ENCODE measurements around the gene KRTAP9-6. TPM values are rescaled to one million over a fixed set of nuclear protein-coding genes. Genes with fewer than 3 reads are reported as not detected.
"Not testable (repeated sequence)": the region's sequence is repeated elsewhere in the genome, so short reads cannot be mapped to it uniquely, and the experiment has no call there.

The KRTAP9-6 gene
- total RNA-seq, 1 experiment from 2014 or later = not detected

GRCh38 chr17:41226051-41226450 lies 39.1 kb upstream of the KRTAP9-6 start:
- POLR2A ChIA-PET (ENCODE audit: unreplicated experiment) = no interaction called here
- DNase-seq (no peak), ATAC-seq (no peak)
- Histone ChIP-seq H3K9ac (ENCODE audit: low read length) (no peak overlapping the region), H2AFZ (ENCODE audit: low read length) (no peak overlapping the region), H3K4me1 (ENCODE audit: insufficient read depth, low read length) (peaks cover 7% of the 10 kb centered on the region; the same call in 1 of the 2 replicates), H3K27me3 (ENCODE audit: low read length) (no peaks in the 10 kb centered on the region), H3K4me3 (ENCODE audit: low read length) (no peak overlapping the region), H3K9me2 (replicated peaks; ENCODE audit: low read length) (no peaks in the 10 kb centered on the region), H3K9me3 (ENCODE audit: low read length) (no peaks in the 10 kb centered on the region), H3K36me3 (ENCODE audit: low read depth, low read length) (no peaks in the 10 kb centered on the region), H3F3A (ENCODE audit: low read length, unreplicated experiment) (no peaks in the 10 kb centered on the region), H3K27ac (ENCODE audit: low read length) (no peak overlapping the region), H3K79me2 (ENCODE audit: low read length) (no peaks in the 10 kb centered on the region), H4K20me1 (ENCODE audit: low read length) (no peaks in the 10 kb centered on the region), H3K4me2 (ENCODE audit: low read length) (no peak overlapping the region)
- CTCF ChIA-PET = no interaction called here
- no peak for TF ChIP-seq EZH2phosphoT487 (IDR thresholded peaks at IDR 0.05; ENCODE audit: borderline replicate concordance, low read length)
- no peak for TF ChIP-seq CTCF (conservative IDR thresholded peaks at IDR 0.05; ENCODE audit: low read depth, low read length)
- no TSS peak for BruUV-seq (replicated peaks)
- intact Hi-C loops (cut with micrococcal nuclease) = no loop called here

- H3K4me3 ChIP-seq (ENCODE audit: low read length); POLR2A ChIA-PET (ENCODE audit: unreplicated experiment); H2AFZ ChIP-seq (ENCODE audit: low read length); H3K9me2 ChIP-seq (replicated peaks; ENCODE audit: low read length); H3K79me2 ChIP-seq (ENCODE audit: low read length); H3F3A ChIP-seq (ENCODE audit: low read length, unreplicated experiment); H3K4me1 ChIP-seq (ENCODE audit: insufficient read depth, low read length); H4K20me1 ChIP-seq (ENCODE audit: low read length); H3K27me3 ChIP-seq (ENCODE audit: low read length); H3K9ac ChIP-seq (ENCODE audit: low read length); ATAC-seq; DNase-seq; H3K9me3 ChIP-seq (ENCODE audit: low read length); H3K4me2 ChIP-seq (ENCODE audit: low read length); CTCF ChIA-PET; H3K27ac ChIP-seq (ENCODE audit: low read length); BruUV-seq (replicated peaks); intact Hi-C loops (cut with micrococcal nuclease); H3K36me3 ChIP-seq (ENCODE audit: low read depth, low read length): not testable (repeated sequence)
Observed at GRCh38 chr17:41226598-41227095, 38.5 kb upstream of the KRTAP9-6 start, which contains the start of gene KRTAP9-2. Gene KRTAP9-2 (plus strand): TSS chr17:41226648. CDS start chr17:41226655, 7 bp downstream.

GRCh38 chr17:41230094-41230493 lies 35.1 kb upstream of the KRTAP9-6 start:
- H4K20me1 ChIP-seq (ENCODE audit: low read length) = no peaks in the 10 kb centered on the region
- no peaks in the 10 kb centered on the region for H3K27me3 ChIP-seq (ENCODE audit: low read length)
- H3K9me3 ChIP-seq (ENCODE audit: low read length) = no peaks in the 10 kb centered on the region
- H3K36me3 ChIP-seq (ENCODE audit: low read depth, low read length) = no peaks in the 10 kb centered on the region
- H3K9me2 ChIP-seq (replicated peaks; ENCODE audit: low read length) = no peaks in the 10 kb centered on the region
- no peak overlapping the region for H3K27ac ChIP-seq (ENCODE audit: low read length)
- H3K4me3 ChIP-seq (ENCODE audit: low read length) = no peak overlapping the region
- BruUV-seq (replicated peaks) = no TSS peak
- H3K79me2 ChIP-seq (ENCODE audit: low read length) = no peaks in the 10 kb centered on the region
- no peak overlapping the region for H3K9ac ChIP-seq (ENCODE audit: low read length)
- TF ChIP-seq EZH2 (IDR thresholded peaks at IDR 0.05; ENCODE audit: low read length, unreplicated experiment) (no peak), EZH2phosphoT487 (IDR thresholded peaks at IDR 0.05; ENCODE audit: borderline replicate concordance, low read length) (no peak), CTCF (conservative IDR thresholded peaks at IDR 0.05; ENCODE audit: low read depth, low read length) (no peak)
- no peaks in the 10 kb centered on the region for H3F3A ChIP-seq (ENCODE audit: low read length, unreplicated experiment)
- DNase-seq = no peak
- ChIA-PET POLR2A (ENCODE audit: unreplicated experiment) (no interaction called here), CTCF (no interaction called here)
- no peaks in the 10 kb centered on the region for H3K4me1 ChIP-seq (ENCODE audit: insufficient read depth, low read length)
- no peak for ATAC-seq
- intact Hi-C loops (cut with micrococcal nuclease) = no loop called here
- H3K4me2 ChIP-seq (ENCODE audit: low read length) = no peak overlapping the region
- no peak overlapping the region for H2AFZ ChIP-seq (ENCODE audit: low read length)
